GM19438 (cell line): Measurements from ENCODE around the gene PLXND1.
"Not testable (repeated sequence)": the region's sequence is repeated elsewhere in the genome, so short reads cannot be mapped to it uniquely, and the experiment has no call there.

Experiments
- ATAC-seq: cut with Tn5 transposase; IDR thresholded peaks from one replicate; pipeline ENCODE4 v1.9.1; 2021; ENCODE audit warnings: low read depth; ENCODE audit not compliant: unreplicated experiment

PLXND1 gene

GRCh38 chr3:129554356-129555152, 51.9 kb downstream of the PLXND1 start:
- no peak for ATAC-seq

GRCh38 chr3:129553719-129554118, 52.8 kb downstream of the PLXND1 start:
- ATAC-seq = no peak

GRCh38 chr3:129553171-129553570, 53.3 kb downstream of the PLXND1 start:
- no peak for ATAC-seq

GRCh38 chr3:129552287-129553050, 54.0 kb downstream of the PLXND1 start:
- ATAC-seq = no peak

- no peak for ATAC-seq
Observed at GRCh38 chr3:129549805-129550204, 56.7 kb downstream of the PLXND1 start.

- ATAC-seq = no peak
Observed at GRCh38 chr3:129549006-129549800, 57.3 kb downstream of the PLXND1 start.

GRCh38 chr3:129548104-129548965, 58.1 kb downstream of the PLXND1 start:
- ATAC-seq = no peak

GRCh38 chr3:129547241-129547640, 59.2 kb downstream of the PLXND1 start:
- ATAC-seq = no peak

GRCh38 chr3:129545951-129546350, 60.5 kb downstream of the PLXND1 start:
- not testable (repeated sequence) for ATAC-seq

- no peak for ATAC-seq
Observed at GRCh38 chr3:129543999-129544398, 62.5 kb downstream of the PLXND1 start.

GRCh38 chr3:129543156-129543790, 63.2 kb downstream of the PLXND1 start, which contains the start of gene H1-8:
Gene H1-8, plus strand, starts transcription at chr3:129543175. Its CDS starts 44 bp downstream, at chr3:129543219.
- no peak for ATAC-seq

GRCh38 chr3:129542747-129543146, 63.7 kb downstream of the PLXND1 start:
- ATAC-seq = no peak

GRCh38 chr3:129540776-129541516, 65.5 kb downstream of the PLXND1 start:
- ATAC-seq = no peak

GRCh38 chr3:129539206-129539605, 67.3 kb downstream of the PLXND1 start:
- no peak for ATAC-seq

GRCh38 chr3:129536804-129537203, 69.7 kb downstream of the PLXND1 start:
- no peak for ATAC-seq

- ATAC-seq = no peak
Observed at GRCh38 chr3:129536374-129536667, 70.2 kb downstream of the PLXND1 start.

- ATAC-seq = no peak
Observed at GRCh38 chr3:129535075-129535474, 71.4 kb downstream of the PLXND1 start.

- ATAC-seq = no peak
Observed at GRCh38 chr3:129534428-129535027, 71.9 kb downstream of the PLXND1 start.

GRCh38 chr3:129533406-129533805, 73.1 kb downstream of the PLXND1 start:
- no peak for ATAC-seq
